OCI-M2 (cell line): Measurements from ENCODE around the gene SMARCAL1.
A peak's percentile ranks its signal among the peaks of the same experiment; 100 is the strongest.
"Not testable (repeated sequence)": the region's sequence is repeated elsewhere in the genome, so short reads cannot be mapped to it uniquely, and the experiment has no call there.

Experiments
- DNase-seq: peaks from one replicate; lab custom pipeline; 2025; ENCODE audit not compliant: unreplicated experiment; lab: John Stamatoyannopoulos, UW

The SMARCAL1 gene

DNA sequence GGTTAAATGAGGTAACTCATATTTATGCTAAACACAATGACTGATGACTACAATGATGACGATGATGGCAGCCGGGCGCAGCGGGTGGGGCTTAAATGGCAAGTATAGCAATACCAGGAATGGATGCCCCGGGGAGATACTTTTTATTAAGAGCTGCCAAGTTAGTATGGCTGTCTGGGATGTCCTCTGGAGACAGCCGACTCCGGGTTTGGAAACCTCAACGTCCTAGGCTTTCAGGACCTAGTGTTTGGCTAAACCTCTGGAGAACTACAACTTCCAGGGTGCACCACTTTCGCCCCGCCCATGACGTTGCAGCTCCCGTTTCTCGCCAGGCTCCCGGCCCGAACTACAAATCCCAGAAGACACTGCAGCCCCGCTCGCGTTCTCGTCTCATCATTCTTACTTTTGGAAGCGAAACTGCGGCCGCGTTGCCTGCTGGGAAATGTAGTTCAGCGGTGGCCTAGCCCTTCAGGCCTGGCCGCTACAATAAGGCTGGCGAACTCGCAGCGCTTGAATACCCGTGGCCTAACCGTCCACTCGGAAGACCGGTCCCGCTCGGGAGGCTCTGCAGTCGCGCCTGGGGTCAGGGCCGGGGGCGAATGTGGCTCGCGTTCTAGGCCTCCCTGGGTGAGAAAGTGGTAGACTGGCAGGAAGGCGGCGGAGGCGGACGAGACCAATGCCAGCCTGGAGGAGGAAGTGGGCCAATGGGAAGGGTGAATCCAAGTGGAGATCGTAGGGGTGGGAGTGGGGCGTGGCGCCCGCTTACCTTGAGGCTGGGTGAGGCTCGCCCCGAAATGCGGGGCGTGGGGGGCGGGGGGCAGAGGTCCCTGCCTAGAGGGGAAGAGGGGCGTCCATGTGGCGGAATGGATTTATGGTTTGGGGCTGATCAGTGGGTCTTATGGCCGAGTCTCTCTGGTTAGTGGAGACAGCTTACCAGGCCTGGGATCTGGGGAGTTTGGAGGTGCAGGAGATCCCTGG, at the start of gene SMARCAL1:
Gene SMARCAL1 (plus strand): TSS at position 463 of the 978 bp plus-strand sequence. CDS start 2,221 bp downstream, outside the sequence.
- peak; percentile 91 for DNase-seq

DNA sequence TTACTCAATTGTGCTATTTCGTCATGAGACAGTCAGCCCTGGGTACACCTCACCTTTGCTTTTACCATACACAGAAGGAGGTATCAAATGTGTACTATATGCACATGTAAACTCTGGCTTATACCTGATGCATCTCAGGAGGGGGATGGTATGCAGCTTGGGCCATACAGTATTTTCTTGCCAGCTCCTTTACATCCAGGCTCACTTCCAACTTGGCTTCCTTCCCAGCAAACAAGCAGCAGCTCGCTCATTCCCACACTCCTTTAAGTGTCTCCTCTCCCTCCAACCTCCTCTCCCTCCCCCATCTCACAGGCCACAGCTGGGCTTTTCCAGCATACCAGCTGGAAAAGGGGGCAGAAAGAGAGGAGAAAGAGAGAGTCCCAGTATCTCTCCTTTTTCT, 49.6 kb upstream of the SMARCAL1 start:
- DNase-seq: no peak

DNA sequence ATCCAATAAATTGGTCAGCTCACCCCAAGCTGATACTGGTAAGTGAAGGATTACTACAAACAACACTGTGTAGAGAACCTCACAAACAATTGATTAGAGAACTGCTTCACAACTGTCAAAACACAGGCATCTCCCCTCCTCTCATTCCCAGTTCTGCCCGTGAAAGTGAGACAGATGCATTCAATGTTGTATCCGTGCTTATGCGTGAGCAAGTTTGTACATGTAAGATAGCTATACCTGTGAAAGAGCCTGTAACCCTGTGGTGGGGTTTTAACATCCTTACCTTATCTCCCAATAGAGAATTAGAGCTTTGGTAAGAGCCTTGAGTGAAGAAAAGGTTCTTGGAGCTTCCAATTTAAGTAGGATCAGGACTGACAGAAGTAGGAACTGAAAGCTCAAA, 49.1 kb upstream of the SMARCAL1 start:
- no peak for DNase-seq

DNA sequence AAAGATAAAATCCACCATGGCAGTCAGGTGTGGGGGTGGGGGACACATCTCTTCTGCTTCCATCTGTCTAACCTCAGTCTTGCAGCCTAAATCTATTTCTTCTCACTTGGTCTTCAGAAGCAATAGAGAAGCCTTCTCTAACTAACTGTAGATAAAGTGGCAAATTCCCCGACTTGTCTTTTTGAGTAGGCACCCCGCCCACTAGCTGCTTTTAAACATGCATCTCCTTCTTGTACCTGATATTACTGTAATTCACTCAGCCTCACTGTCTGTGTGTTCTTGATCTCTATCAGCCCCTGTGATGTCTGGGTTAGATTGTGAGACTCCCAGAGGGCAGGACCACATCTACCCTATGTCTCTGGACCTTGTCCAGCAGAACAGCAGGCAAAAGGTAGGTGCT, 46.8 kb upstream of the SMARCAL1 start:
- DNase-seq: no peak

DNA sequence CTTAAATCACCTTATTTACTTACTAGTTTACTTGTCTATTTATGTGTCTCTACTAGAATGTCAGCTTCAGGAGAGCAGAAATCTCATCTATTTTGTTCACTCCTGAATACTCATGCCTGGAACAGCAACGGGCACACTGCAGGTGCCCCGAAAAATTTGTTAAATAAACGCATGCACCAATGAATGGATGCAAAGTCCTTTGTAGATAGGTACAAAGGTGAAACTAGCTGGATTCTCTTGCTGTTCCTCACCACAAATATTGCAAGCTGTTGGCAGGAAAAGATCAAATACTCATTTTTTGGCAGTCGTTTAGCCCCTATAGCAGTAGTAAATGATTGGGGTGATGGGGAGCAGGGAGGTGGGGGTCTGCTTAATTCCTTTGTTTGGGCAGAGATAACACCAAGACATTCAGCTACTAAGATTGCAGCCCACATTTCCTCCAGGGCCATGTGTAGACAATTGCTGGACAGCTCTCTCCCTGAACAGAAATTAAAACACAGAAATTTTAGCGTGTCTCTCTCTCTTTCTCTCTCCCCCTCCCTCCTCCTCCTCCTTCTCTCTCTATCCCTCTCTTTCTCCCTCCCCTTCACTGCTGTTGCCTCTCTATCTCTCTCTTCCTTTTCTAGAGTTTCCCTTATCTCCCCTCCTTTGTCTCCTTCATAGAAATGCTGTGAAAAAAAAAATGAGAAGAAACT, 45.4 kb upstream of the SMARCAL1 start:
- DNase-seq: no peak

GRCh38 chr2:216369821-216370220, 42.5 kb upstream of the SMARCAL1 start:
- no peak for DNase-seq

- no peak for DNase-seq
Measured at GRCh38 chr2:216370961-216371712, 41.1 kb upstream of the SMARCAL1 start.

DNA sequence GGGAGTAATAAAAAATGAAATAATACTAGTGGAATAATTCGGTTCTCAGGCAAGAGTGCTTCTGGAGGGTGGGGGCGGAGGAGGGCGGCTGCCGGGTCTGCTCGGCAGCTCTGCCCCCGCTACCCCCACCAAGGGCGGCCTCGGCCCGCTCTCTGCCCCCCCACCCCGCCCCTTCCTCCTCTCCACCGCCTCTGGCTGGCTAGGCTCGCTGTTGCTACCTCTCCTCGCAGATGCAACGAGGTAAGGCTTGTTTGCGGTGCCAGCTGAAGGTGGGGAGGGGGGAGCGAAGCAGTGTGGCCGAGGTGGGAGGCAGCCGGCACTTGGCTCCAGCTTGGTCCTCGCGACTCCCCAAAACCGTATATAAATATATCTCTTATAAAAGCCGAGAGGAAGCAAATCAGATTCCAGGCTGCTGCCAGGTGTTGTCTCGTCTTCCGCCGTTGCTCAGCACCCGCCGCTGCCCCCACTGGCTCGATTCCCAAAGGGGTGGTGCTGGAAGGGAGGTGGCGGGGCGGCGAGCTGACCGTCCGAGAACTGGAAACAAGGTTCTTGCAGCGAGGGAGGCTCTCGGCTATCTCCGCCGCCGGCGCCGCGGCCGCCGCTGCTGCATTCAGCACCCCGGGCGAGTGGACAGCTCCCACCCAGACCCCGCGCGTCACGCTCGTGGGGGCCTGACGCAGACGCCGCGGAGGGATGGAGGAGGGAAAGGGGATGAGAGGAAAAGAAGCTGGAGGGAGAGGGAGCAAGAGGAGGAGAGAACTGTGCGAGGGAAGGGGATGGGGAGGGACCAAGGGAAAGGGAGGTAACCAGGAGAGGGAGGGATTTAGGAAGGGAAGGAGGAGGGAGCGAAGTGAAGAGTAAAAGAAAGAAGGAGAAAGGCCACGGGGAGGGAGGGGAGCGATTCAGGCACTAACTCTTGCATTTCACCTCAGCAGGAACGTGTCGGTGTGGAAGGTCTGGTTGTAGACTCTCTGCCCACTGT, 40.3 kb upstream of the SMARCAL1 start, which contains the start of gene MARCHF4:
Gene MARCHF4 (minus strand): TSS at position 763 of the 982 bp plus-strand sequence. CDS start 2,223 bp downstream, outside the sequence.
- DNase-seq: no peak

- no peak for DNase-seq
Measured at GRCh38 chr2:216372761-216373291, 39.5 kb upstream of the SMARCAL1 start.

DNA sequence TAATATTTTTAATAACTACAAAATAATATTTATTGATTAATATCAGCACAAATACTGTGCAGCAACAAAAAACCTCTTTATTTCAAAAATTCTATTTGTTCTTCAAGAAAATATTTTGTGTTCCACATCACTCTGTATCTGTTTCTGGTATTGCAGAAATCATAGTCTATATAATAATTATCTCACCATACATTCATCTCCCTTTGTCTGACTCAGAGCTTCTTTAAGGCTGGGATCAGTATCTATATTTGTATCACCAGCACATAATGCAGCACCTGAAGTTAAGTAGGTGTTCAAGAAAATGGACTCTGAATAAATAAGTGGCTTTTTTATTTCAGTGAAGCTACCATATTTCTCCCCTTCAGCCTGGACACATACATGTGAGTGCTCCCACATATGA, 38.4 kb upstream of the SMARCAL1 start:
- DNase-seq: no peak

DNA sequence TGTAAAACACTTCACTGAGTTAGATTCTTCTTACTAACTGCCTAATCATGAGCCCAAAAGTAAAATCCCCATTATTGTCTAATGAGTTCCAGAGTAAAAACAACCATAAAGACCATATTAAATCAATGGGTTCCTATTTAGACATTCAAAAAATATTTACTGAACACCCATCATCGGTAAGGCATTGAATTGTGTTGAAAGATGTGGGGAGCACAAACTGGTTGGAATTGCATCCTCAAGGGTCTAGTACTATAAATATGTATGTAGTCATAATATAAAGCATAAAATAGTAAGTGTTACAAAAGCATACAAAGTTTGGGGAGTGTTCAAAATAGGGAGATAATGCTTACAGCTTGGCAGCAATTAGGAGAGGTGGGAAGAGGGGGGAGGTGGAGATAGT, 37.0 kb upstream of the SMARCAL1 start:
- DNase-seq: no peak

GRCh38 chr2:216379977-216380376, 32.3 kb upstream of the SMARCAL1 start:
- no peak for DNase-seq

DNA sequence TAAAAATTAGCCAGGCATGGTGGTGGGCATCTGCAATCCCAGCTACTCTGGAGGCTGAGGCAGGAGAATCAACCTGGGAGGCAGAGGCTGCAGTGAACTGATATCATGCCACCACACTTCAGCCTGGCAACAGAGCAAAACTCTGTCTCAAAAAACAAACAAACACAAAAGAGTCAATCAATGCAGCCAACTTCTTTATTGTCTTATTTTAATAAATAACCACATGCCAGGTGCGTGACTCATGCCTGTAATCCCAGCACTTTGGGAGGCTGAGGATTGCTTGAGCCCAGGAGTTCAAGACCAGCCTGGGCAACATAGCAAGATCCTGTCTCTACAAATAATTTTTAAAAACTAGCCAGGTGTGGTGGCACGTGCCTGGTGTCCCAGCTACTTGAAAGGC, 27.9 kb upstream of the SMARCAL1 start:
- not testable (repeated sequence) for DNase-seq

- no peak for DNase-seq
Measured at GRCh38 chr2:216385478-216385877, 26.8 kb upstream of the SMARCAL1 start.

DNA sequence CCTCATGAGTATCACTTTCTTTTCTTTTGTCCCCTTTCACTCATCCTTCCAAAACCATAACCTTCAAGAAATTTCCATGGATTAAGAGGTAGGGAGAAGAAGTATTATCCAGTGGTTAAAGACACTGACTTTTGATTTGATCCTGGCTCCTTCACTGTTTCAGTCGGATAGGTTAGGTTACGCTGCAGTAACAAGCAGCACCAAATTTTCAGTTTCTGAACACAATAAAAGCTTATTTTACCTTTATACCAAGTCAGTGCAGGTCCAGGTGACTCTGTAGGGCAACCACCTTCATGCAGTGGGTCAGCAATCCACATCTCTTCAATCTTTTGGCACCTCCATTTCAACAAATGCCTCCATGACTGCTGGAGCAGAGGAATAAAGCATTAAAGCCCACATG, 25.0 kb upstream of the SMARCAL1 start:
- no peak for DNase-seq

GRCh38 chr2:216388046-216388884, 24.0 kb upstream of the SMARCAL1 start:
- DNase-seq: no peak

- no peak for DNase-seq
Measured at GRCh38 chr2:216389570-216389969, 22.7 kb upstream of the SMARCAL1 start.

GRCh38 chr2:216391401-216391800, 20.9 kb upstream of the SMARCAL1 start:
- no peak for DNase-seq

DNA sequence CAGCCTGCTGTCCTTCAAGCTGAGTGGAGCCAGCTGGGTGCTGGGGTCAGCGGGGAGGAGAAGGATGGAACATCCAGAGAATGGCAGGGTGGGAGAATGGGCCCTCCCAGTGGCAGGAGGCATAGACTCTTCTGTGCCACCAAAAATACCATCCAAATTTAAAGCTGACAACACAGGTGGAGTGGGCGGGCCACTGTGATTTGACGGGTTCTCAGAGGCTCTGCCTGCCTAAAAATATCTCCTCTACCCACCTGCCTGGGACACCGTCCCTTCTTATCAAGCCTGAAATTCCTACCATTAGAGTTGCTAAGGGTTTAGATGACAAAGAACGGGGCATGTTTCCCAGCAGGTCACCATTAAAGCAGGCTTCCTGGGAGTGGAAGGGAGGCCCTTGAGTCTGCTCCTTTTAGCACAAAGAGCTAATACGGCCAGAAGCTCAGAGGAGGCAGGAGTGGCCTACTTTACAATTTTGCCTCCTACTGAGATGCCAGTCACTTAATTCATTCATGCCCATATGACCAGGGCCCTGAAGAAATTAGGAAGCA, 20.2 kb upstream of the SMARCAL1 start:
- DNase-seq: no peak
